GM23338 (cell line): ENCODE data around the gene GIGYF1. TPM values are rescaled to one million over a fixed set of nuclear protein-coding genes. Genes with fewer than 3 reads are reported as not detected.

Experiments
- ATAC-seq: fragments of 200-7000 bp; cut with Tn5 transposase; 3 replicates; pipeline ENCODE4 v1.9.1; 2020
- DNase-seq: peaks from one replicate; pipeline ENCODE4 v3.0.0-alpha.2; 2015; ENCODE audit warnings: low spot score
- H2AFZ ChIP-seq: fragments of 200-600 bp; sonication (generic); 2 replicates; pipeline ENCODE4 v1.8.0; 2016; ENCODE audit warnings: antibody characterized with exemption, mild to moderate bottlenecking, moderate library complexity
- H3F3A ChIP-seq: fragments of 200-600 bp; sonication (generic); replicated peaks from 2 replicates; pipeline ENCODE4 v1.8.0; 2017; ENCODE audit warnings: antibody characterized with exemption, mixed run types, low read depth
- H3K27ac ChIP-seq: fragments of 200-600 bp; sonication (generic); 2 replicates; pipeline ENCODE4 v1.6.1; 2016; ENCODE audit warnings: low read depth
- H3K27me3 ChIP-seq: fragments of 200-600 bp; sonication (generic); 2 replicates; pipeline ENCODE4 v1.8.0; 2016; ENCODE audit warnings: mild to moderate bottlenecking, mixed run types, moderate library complexity; ENCODE audit not compliant: insufficient read depth
- H3K36me3 ChIP-seq: fragments of 200-600 bp; sonication (generic); 2 replicates; pipeline ENCODE4 v1.8.0; 2016; ENCODE audit warnings: mild to moderate bottlenecking; ENCODE audit not compliant: insufficient read depth
- H3K4me1 ChIP-seq: fragments of 200-600 bp; sonication (generic); 2 replicates; pipeline ENCODE4 v1.8.0; 2016; ENCODE audit warnings: mild to moderate bottlenecking, moderate library complexity; ENCODE audit not compliant: insufficient read depth
- H3K4me2 ChIP-seq: fragments of 200-600 bp; sonication (generic); 2 replicates; pipeline ENCODE4 v1.7.1; 2017; ENCODE audit warnings: mixed run types
- H3K4me3 ChIP-seq: fragments of 200-600 bp; sonication (generic); 2 replicates; pipeline ENCODE4 v1.6.1; 2016; ENCODE audit warnings: mixed run types
- H3K79me2 ChIP-seq: fragments of 200-600 bp; sonication (generic); replicated peaks from 2 replicates; pipeline ENCODE4 v1.8.0; 2017; ENCODE audit warnings: mild to moderate bottlenecking; ENCODE audit not compliant: insufficient read depth
- H3K9me2 ChIP-seq: fragments of 200-600 bp; sonication (generic); 2 replicates; pipeline ENCODE4 v1.8.0; 2017; ENCODE audit not compliant: insufficient read depth
- H4K20me1 ChIP-seq: fragments of 200-600 bp; sonication (generic); replicated peaks from 2 replicates; pipeline ENCODE4 v1.8.0; 2017; ENCODE audit warnings: mild to moderate bottlenecking; ENCODE audit not compliant: insufficient read depth
- H3K27ac Mint-ChIP-seq: 2 replicates; pipeline ENCODE4 v1.8.0; 2020; ENCODE audit warnings: inconsistent platforms, mild to moderate bottlenecking, moderate library complexity, mixed read lengths
- H3K27me3 Mint-ChIP-seq: 3 replicates; pipeline ENCODE4 v1.8.0; 2022; ENCODE audit warnings: low read depth, mild to moderate bottlenecking, moderate library complexity, mixed read lengths, inconsistent platforms; ENCODE audit not compliant: insufficient read depth, poor library complexity
- H3K36me3 Mint-ChIP-seq: 3 replicates; pipeline ENCODE4 v1.8.0; 2021; ENCODE audit warnings: low read depth, mild to moderate bottlenecking, inconsistent platforms, moderate library complexity, mixed read lengths
- H3K4me1 Mint-ChIP-seq: 3 replicates; pipeline ENCODE4 v1.8.0; 2020; ENCODE audit warnings: mild to moderate bottlenecking, inconsistent platforms, mixed read lengths
- H3K4me3 Mint-ChIP-seq: 3 replicates; pipeline ENCODE4 v1.8.0; 2021; ENCODE audit warnings: moderate library complexity, mild to moderate bottlenecking, inconsistent platforms, mixed read lengths
- H3K9me3 Mint-ChIP-seq: 3 replicates; pipeline ENCODE4 v1.8.0; 2020; ENCODE audit warnings: moderate library complexity, mild to moderate bottlenecking, inconsistent platforms, mixed read lengths
- CREB1 ChIP-seq: fragments of 250-450 bp; sonication (Bioruptor Pico); IDR thresholded peaks from 2 replicates; pipeline ENCODE4 v1.5.0; 2020; ENCODE audit warnings: low read depth, mild to moderate bottlenecking, moderate library complexity
- ETS1 ChIP-seq: IDR thresholded peaks from 2 replicates; pipeline ENCODE4 v1.6.1; 2016; ENCODE audit warnings: antibody characterized with exemption
- EZH2 ChIP-seq: fragments of 200-600 bp; sonication (generic); IDR thresholded peaks from one replicate; pipeline ENCODE4 v1.8.0; 2017; ENCODE audit warnings: antibody characterized with exemption, mild to moderate bottlenecking, low read depth; ENCODE audit not compliant: unreplicated experiment
- EZH2phosphoT487 ChIP-seq: fragments of 200-600 bp; sonication (generic); IDR thresholded peaks from one replicate; pipeline ENCODE4 v1.8.1; 2018; ENCODE audit warnings: antibody characterized with exemption; ENCODE audit not compliant: unreplicated experiment
- JUNB ChIP-seq: IDR thresholded peaks from one replicate; pipeline ENCODE4 v1.6.1; 2016; ENCODE audit warnings: antibody characterized with exemption; ENCODE audit not compliant: unreplicated experiment
- NANOG ChIP-seq: IDR thresholded peaks from 2 replicates; pipeline ENCODE4 v1.6.1; 2016; ENCODE audit warnings: antibody characterized with exemption, borderline replicate concordance
- POLR2AphosphoS5 ChIP-seq: IDR thresholded peaks from 2 replicates; pipeline ENCODE4 v1.6.1; 2016; ENCODE audit warnings: antibody characterized with exemption, low read depth
- STAT1 ChIP-seq: IDR thresholded peaks from one replicate; pipeline ENCODE4 v1.6.1; 2016; ENCODE audit warnings: antibody characterized with exemption; ENCODE audit not compliant: unreplicated experiment
- ZNF114 ChIP-seq: fragments of 250-450 bp; sonication (Bioruptor Pico); IDR thresholded peaks from 2 replicates; pipeline ENCODE4 v1.5.0; 2020; ENCODE audit warnings: mild to moderate bottlenecking, moderate library complexity
- ZNF331 ChIP-seq: fragments of 250-450 bp; sonication (Bioruptor Pico); IDR thresholded peaks from 2 replicates; pipeline ENCODE4 v1.5.0; 2020; ENCODE audit warnings: low read depth, mild to moderate bottlenecking, moderate library complexity
- ZNF462 ChIP-seq: fragments of 250-450 bp; sonication (Bioruptor Pico); IDR thresholded peaks from 2 replicates; pipeline ENCODE4 v1.5.0; 2020; ENCODE audit warnings: mild to moderate bottlenecking, moderate library complexity
- polyA plus RNA-seq: library from polyadenylated mRNA; unstranded; fragments of >200 nt; fragmentation: Nextera tagmentation; extraction: Ambion mirVana; gene quantifications from 2 replicates; pipeline ENCODE4 v1.2.1, GENCODE V29; 2016
- total RNA-seq: library from RNA; depleted of rRNA; stranded (reverse); fragments of >200 nt; shearing (Covaris generic); gene quantifications from 2 replicates; pipeline ENCODE4 v1.2.3, GENCODE V29; 2014
- TF ChIP-seq, protein P1 (sequence below): IDR thresholded peaks from one replicate; pipeline ENCODE4 v1.6.1; 2018; ENCODE audit warnings: antibody characterized with exemption; ENCODE audit not compliant: unreplicated experiment
- TF ChIP-seq, protein P2 (sequence below), 2 experiments: fragments of 200-600 bp in 1 of 2; sonication (generic) in 1 of 2; conservative IDR thresholded peaks; 2 replicates each; pipeline versions ENCODE4 v1.5.1 to v1.6.1; 2016 to 2017; ENCODE audit warnings: antibody characterized with exemption in 2 of 2, low read depth in 2 of 2, mild to moderate bottlenecking in 2 of 2, moderate library complexity in 1 of 2

The GIGYF1 gene
- total and polyA plus RNA-seq, 2 experiments from 2014 or later: 40.4 to 69.8 TPM

- Mint-ChIP-seq H3K9me3 (no peaks in the 10 kb centered on the region), H3K4me1 (peaks cover 9% of the 10 kb centered on the region), H3K36me3 (peaks cover 20% of the 10 kb centered on the region), H3K27ac (no peak overlapping the region), H3K4me3 (peak overlapping the region; percentile 83; the same call in 2 of the 3 replicates), H3K27me3 (peaks cover 35% of the 10 kb centered on the region)
- Histone ChIP-seq H3K9me2 (no peaks in the 10 kb centered on the region), H3K4me3 (peak overlapping the region; percentile 93), H4K20me1 (no peaks in the 10 kb centered on the region; the same call in 1 of the 2 replicates), H3K4me1 (peaks cover 4% of the 10 kb centered on the region; the same call in 1 of the 2 replicates), H3K27me3 (peaks cover 16% of the 10 kb centered on the region), H3K4me2 (peak overlapping the region; percentile 99), H3K79me2 (no peaks in the 10 kb centered on the region), H3F3A (peaks cover 24% of the 10 kb centered on the region), H3K27ac (no peak overlapping the region), H3K36me3 (no peaks in the 10 kb centered on the region), H2AFZ (no peak overlapping the region)
- DNase-seq (no peak), ATAC-seq (no peak)
- TF ChIP-seq, protein P1, sequence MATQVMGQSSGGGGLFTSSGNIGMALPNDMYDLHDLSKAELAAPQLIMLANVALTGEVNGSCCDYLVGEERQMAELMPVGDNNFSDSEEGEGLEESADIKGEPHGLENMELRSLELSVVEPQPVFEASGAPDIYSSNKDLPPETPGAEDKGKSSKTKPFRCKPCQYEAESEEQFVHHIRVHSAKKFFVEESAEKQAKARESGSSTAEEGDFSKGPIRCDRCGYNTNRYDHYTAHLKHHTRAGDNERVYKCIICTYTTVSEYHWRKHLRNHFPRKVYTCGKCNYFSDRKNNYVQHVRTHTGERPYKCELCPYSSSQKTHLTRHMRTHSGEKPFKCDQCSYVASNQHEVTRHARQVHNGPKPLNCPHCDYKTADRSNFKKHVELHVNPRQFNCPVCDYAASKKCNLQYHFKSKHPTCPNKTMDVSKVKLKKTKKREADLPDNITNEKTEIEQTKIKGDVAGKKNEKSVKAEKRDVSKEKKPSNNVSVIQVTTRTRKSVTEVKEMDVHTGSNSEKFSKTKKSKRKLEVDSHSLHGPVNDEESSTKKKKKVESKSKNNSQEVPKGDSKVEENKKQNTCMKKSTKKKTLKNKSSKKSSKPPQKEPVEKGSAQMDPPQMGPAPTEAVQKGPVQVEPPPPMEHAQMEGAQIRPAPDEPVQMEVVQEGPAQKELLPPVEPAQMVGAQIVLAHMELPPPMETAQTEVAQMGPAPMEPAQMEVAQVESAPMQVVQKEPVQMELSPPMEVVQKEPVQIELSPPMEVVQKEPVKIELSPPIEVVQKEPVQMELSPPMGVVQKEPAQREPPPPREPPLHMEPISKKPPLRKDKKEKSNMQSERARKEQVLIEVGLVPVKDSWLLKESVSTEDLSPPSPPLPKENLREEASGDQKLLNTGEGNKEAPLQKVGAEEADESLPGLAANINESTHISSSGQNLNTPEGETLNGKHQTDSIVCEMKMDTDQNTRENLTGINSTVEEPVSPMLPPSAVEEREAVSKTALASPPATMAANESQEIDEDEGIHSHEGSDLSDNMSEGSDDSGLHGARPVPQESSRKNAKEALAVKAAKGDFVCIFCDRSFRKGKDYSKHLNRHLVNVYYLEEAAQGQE: no peak
- TF ChIP-seq ZNF462 (CRISPR knock-in tag) (no peak), NANOG (no peak), EZH2phosphoT487 (no peak), JUNB (no peak), POLR2AphosphoS5 (no peak), EZH2 (no peak), ETS1 (no peak), ZNF114 (CRISPR knock-in tag) (no peak), CREB1 (no peak), STAT1 (no peak), ZNF331 (no peak)
- TF ChIP-seq, protein P2, sequence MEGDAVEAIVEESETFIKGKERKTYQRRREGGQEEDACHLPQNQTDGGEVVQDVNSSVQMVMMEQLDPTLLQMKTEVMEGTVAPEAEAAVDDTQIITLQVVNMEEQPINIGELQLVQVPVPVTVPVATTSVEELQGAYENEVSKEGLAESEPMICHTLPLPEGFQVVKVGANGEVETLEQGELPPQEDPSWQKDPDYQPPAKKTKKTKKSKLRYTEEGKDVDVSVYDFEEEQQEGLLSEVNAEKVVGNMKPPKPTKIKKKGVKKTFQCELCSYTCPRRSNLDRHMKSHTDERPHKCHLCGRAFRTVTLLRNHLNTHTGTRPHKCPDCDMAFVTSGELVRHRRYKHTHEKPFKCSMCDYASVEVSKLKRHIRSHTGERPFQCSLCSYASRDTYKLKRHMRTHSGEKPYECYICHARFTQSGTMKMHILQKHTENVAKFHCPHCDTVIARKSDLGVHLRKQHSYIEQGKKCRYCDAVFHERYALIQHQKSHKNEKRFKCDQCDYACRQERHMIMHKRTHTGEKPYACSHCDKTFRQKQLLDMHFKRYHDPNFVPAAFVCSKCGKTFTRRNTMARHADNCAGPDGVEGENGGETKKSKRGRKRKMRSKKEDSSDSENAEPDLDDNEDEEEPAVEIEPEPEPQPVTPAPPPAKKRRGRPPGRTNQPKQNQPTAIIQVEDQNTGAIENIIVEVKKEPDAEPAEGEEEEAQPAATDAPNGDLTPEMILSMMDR (conservative IDR thresholded peaks at IDR 0.05; ENCODE audit: low read depth in 2 of 2): no peak
Measured at GRCh38 chr7:100675105-100675451, 19.0 kb downstream of the GIGYF1 start.
